Left ventricle myocardium inferior (tissue), 1 donor: ENCODE results near the gene FBXO48. TPM values are rescaled to one million over a fixed set of nuclear protein-coding genes. Genes with fewer than 3 reads are reported as not detected.

Experiments used
- DNase-seq: peaks from one replicate; pipeline ENCODE4 v3.0.0-alpha.2; 2020
- H3K27ac ChIP-seq: fragments of 200-600 bp; replicated peaks from 2 replicates; pipeline ENCODE4 v1.8.0; 2021
- H3K27me3 ChIP-seq: fragments of 200-600 bp; 2 replicates; pipeline ENCODE4 v1.8.0; 2021; ENCODE audit warnings: low read depth
- H3K36me3 ChIP-seq: fragments of 200-600 bp; 2 replicates; pipeline ENCODE4 v1.8.0; 2021
- H3K4me1 ChIP-seq: fragments of 200-600 bp; 2 replicates; pipeline ENCODE4 v1.8.0; 2021
- H3K4me3 ChIP-seq: fragments of 200-600 bp; 2 replicates; pipeline ENCODE4 v1.8.0; 2021; ENCODE audit warnings: mild to moderate bottlenecking, moderate library complexity
- H3K9me3 ChIP-seq: fragments of 200-600 bp; replicated peaks from 2 replicates; pipeline ENCODE4 v1.8.0; 2021
- intact Hi-C: fragments of 100-400 bp; cut with micrococcal nuclease; formaldehyde crosslinking; loops from one replicate; pipeline ENCODE4 v1.11.0; 2022
- long read RNA-seq: library from polyadenylated mRNA; unstranded; transcript quantifications from one replicate; pipeline ENCODE4 v2.0.0, GENCODE V29; 2021
- total RNA-seq: library from RNA; stranded (reverse); fragmentation: NEBNext Ultra II Directional; extraction: Animal tissue kit (Norgen Biotek cat#: 25700); gene quantifications from one replicate; pipeline ENCODE4 v1.2.1, GENCODE V29; 2021
- TF ChIP-seq, protein P1 (sequence below): fragments of 200-600 bp; IDR thresholded peaks from 2 replicates; pipeline ENCODE4 v1.8.0; 2021; ENCODE audit warnings: antibody characterized with exemption, mild to moderate bottlenecking, borderline replicate concordance
- donor health status: DM: no; HTN: yes; CAD: no; lungs with severe emphysema.

FBXO48 gene, protein sequence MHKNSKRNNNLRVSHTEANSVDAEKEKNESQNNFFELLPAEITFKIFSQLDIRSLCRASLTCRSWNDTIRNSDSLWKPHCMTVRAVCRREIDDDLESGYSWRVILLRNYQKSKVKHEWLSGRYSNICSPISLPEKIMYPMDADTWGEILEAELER
- 1.0 TPM for total RNA-seq
- long read RNA-seq, full-length matches to known transcripts: 1 of 2 reads
- long read RNA-seq, partial matches to known transcripts: 0 of 2 reads
- long read RNA-seq, other reads (novel, unspliced or antisense): 1 of 2 reads

DNA sequence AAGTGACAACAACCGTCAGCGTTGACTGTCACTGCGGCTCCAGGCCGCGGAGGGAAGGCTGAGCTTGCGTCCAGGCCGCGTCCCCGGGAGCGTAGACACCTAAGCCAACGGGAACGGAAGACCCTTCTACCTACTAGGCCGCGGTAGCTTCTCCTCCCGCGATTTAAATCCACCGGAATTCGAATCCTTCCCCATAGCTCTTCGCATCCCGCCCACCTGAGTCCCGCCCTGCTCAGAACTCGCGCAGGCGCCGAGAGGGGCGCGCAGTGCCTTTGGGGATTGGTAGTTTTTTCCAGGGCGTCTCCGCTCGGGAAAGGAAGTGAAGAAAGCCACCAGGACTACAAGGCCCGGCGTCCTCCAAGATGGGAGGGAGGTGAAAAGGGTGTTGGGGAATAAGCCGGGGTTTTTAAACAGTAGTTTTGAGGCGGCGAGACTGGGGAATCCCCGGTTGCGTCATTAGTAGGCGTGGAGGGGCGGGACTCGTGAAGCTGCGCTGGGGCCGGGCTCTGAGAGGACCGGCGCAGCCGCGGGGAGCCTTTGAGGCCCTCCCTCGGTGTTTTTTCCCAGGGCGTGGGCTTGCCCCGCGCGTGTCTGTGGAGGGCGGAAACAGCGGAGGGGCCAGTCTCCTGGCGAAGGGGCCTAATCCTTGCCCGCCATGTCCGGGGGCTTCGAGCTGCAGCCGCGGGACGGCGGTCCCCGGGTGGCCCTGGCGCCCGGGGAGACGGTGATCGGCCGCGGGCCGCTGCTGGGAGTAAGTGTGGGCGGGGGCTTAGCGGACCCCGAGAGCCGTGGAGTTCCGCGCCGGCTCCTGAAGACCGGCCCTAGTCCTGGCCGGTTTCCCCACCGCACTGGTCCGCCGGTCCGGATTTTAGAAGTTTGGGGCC is at the start of gene FBXO48, which contains the start of gene APLF:
Gene FBXO48, minus strand, starts transcription at position 218 of the 884 bp plus-strand sequence. CDS start 2,149 bp downstream, outside the sequence.
Gene APLF, plus strand, starts transcription at position 509 of the 884 bp plus-strand sequence. Its CDS starts 147 bp downstream, at position 656.
- peak within 1 kb of the TSS; percentile 88 for H3K27ac ChIP-seq
- intact Hi-C loops: loop anchor here (10.0 kb wide), 1 partner anchor 457 kb away; no protein-coding TSS in a partner anchor

DNA sequence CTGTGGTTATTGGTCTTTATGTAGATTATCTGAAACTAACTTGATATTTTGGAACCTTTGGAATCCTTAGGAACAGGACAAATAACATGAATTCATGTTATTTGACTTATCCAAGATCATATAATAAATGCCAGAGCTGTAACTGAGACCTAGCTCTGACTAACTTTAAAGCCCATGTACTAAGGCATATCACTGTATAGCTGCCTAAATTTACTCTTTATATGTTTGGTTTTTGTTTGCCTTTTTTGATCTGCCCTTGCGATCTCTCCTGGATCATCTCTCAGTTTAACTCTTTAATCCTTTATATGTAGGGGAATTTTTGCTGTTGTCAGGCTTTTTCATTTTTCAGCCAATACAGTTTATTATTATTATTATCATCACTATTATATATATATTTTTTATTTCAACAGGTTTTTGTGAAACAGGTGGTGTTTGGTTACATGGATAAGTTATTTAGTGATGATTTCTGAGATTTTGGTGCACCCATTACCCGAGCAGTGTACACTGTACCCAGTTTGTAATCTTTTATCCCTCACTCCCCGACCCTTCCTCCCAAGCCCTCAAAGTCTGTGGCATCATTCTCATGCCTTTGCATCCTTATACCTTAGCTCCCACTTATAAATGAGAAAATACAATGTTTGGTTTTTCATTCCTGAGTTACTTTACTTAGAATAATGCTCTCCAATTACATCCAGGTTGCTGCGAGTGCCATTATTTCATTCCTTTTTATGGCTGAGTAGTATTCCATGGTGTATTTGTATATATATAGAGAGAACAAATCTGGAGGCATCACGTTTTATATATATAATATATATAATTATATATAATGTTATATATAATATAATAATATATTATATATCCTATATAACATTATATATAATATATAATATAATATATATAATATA is 49.2 kb upstream of the FBXO48 start:
- Histone ChIP-seq H3K27me3 (no peaks in the 10 kb centered on the region), H3K4me3 (no peak overlapping the region), H3K9me3 (peaks cover 11% of the 10 kb centered on the region), H3K4me1 (no peaks in the 10 kb centered on the region), H3K27ac (no peak overlapping the region), H3K36me3 (peaks cover 5% of the 10 kb centered on the region)
- intact Hi-C loops: no loop called here
- TF ChIP-seq, protein P1, sequence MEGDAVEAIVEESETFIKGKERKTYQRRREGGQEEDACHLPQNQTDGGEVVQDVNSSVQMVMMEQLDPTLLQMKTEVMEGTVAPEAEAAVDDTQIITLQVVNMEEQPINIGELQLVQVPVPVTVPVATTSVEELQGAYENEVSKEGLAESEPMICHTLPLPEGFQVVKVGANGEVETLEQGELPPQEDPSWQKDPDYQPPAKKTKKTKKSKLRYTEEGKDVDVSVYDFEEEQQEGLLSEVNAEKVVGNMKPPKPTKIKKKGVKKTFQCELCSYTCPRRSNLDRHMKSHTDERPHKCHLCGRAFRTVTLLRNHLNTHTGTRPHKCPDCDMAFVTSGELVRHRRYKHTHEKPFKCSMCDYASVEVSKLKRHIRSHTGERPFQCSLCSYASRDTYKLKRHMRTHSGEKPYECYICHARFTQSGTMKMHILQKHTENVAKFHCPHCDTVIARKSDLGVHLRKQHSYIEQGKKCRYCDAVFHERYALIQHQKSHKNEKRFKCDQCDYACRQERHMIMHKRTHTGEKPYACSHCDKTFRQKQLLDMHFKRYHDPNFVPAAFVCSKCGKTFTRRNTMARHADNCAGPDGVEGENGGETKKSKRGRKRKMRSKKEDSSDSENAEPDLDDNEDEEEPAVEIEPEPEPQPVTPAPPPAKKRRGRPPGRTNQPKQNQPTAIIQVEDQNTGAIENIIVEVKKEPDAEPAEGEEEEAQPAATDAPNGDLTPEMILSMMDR: no peak
- no peak for DNase-seq

More for the DNA sequence above, at the start of gene FBXO48, which contains the start of gene APLF:
- H3K4me3 ChIP-seq: peak within 1 kb of the TSS; percentile 90
- no peaks in the 10 kb centered on the region for H3K9me3 ChIP-seq
- TF ChIP-seq, protein P1: no peak
- H3K36me3 ChIP-seq: no peaks in the 10 kb centered on the region
- H3K4me1 ChIP-seq: peaks cover 35% of the 10 kb centered on the region
- DNase-seq: peak; percentile 98
- H3K27me3 ChIP-seq: no peaks in the 10 kb centered on the region

DNA sequence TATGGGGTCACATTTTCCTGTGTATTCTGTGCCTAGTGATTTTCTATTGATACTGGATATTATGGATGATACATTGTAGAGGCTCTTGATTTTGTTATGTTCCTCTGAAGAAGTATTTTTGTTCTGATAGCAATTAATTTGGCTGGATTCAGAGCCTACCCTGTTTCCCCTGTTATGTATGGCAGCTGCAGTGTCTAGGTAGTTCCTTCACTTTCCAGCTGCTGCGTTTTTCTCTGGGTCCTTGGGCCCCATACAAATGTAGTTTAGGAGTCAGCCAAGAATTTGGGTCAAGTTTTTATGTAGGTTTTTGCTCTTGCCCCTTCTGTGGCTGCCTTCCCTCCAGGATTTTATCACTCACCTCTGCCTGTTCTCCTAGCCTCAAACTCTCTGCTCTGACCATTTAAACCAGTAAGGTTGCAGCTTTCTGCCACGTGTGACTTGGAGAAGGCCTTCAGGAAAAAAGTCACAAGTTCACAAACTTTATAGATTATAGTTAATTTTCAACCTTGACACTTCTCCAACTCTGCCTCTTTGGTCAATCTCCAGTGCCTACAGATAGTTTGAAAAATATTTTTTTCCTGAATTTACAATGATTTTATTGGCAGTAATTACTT is 47.3 kb upstream of the FBXO48 start:
- peaks cover 11% of the 10 kb centered on the region for H3K9me3 ChIP-seq
- TF ChIP-seq, protein P1: no peak
- no peaks in the 10 kb centered on the region for H3K27me3 ChIP-seq
- H3K27ac ChIP-seq: no peak overlapping the region
- H3K36me3 ChIP-seq: peaks cover 5% of the 10 kb centered on the region
- H3K4me1 ChIP-seq: no peaks in the 10 kb centered on the region
- DNase-seq: no peak
- intact Hi-C loops: no loop called here
- no peak overlapping the region for H3K4me3 ChIP-seq

DNA sequence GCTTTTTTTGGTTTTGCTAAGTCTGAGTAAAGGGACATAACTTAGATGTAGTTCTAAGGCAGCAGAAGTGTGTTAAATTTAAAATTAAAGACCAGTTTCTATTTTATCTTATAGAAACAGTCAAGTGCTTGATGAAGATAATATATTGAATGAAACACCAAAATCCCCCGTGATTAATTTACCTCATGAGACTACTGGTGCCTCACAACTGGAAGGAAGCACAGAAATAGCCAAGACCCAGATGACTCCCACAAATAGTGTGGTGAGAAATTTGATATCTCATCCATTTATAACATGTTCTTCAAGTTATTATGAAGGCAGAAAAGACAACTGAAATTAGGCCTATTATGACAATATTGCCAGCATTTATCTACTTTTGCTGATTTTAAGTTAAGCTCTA is 45.9 kb upstream of the FBXO48 start:
- no peaks in the 10 kb centered on the region for H3K4me1 ChIP-seq
- peaks cover 10% of the 10 kb centered on the region for H3K36me3 ChIP-seq
- no peak for DNase-seq
- intact Hi-C loops: no loop called here
- no peaks in the 10 kb centered on the region for H3K27me3 ChIP-seq
- TF ChIP-seq, protein P1: no peak
- H3K4me3 ChIP-seq: no peak overlapping the region
- H3K9me3 ChIP-seq: peaks cover 17% of the 10 kb centered on the region
- H3K27ac ChIP-seq: no peak overlapping the region

DNA sequence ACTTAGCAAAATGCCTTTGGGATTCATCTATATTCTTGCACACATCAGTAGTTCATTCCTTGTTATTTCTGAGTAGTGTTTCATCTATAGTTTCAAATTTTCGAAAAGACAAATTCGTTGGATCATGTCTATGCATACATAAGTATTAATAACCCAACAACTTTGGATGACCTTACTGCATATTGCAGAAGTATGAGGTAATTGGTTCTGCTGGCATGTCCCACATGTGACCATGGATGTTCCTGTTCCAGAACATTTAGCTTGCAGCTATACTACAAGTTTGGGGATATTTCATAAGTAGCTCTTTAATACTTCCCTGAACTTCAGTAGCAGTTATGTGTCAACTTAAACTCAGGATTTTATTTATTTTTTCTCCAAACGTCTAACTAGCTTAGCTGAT is 45.2 kb upstream of the FBXO48 start:
- H3K27me3 ChIP-seq: no peaks in the 10 kb centered on the region
- H3K36me3 ChIP-seq: peaks cover 15% of the 10 kb centered on the region
- H3K4me1 ChIP-seq: no peaks in the 10 kb centered on the region
- intact Hi-C loops: no loop called here
- peaks cover 18% of the 10 kb centered on the region for H3K9me3 ChIP-seq
- no peak overlapping the region for H3K27ac ChIP-seq
- H3K4me3 ChIP-seq: no peak overlapping the region
- TF ChIP-seq, protein P1: no peak
- DNase-seq: no peak
